ENCODE measurements around the gene MTIF3. TPM values are rescaled to one million over a fixed set of nuclear protein-coding genes. Genes with fewer than 3 reads are reported as not detected.
"Not testable (repeated sequence)": the region's sequence is repeated elsewhere in the genome, so short reads cannot be mapped to it uniquely, and the experiment has no call there.

The MTIF3 gene
- polyA plus RNA-seq, 1 experiment = 72.5 TPM

GRCh38 chr13:27403727-27404385, 46.5 kb downstream of the MTIF3 start:
- ChIA-PET CTCF (interaction anchor here (0.5 to 1.8 kb wide), 4 partner anchors 42 to 1416 kb away, joined by 3 to 9 read pairs (median 4); partner anchors contain the start of gene MTUS2), POLR2A (interaction anchor here (1.1 kb wide), 1 partner anchor 46 kb away, joined by 5 read pairs; the partner anchor contains the start of gene MTIF3)
- peaks cover 3% of the 10 kb centered on the region; the same call in 1 of the 2 replicates for H3K9me3 ChIP-seq (ENCODE audit: control insufficient read depth, insufficient read depth, low read length)
- H3K4me3 ChIP-seq (ENCODE audit: low read depth, low read length) = no peak overlapping the region
- no peak for TF ChIP-seq CTCF (IDR thresholded peaks at IDR 0.05; ENCODE audit: low read depth, low read length)
- DNase-seq (ENCODE audit: low read depth, low spot score) = no peak
- H3K27ac ChIP-seq (ENCODE audit: low read depth, low read length) = no peak overlapping the region
- H3K27me3 ChIP-seq (ENCODE audit: control insufficient read depth, insufficient read depth, low read length) = peaks cover 17% of the 10 kb centered on the region

GRCh38 chr13:27403203-27403678, 47.1 kb downstream of the MTIF3 start:
- H3K27ac ChIP-seq (ENCODE audit: low read depth, low read length) = no peak overlapping the region
- H3K4me3 ChIP-seq (ENCODE audit: low read depth, low read length) = no peak overlapping the region
- TF ChIP-seq CTCF (IDR thresholded peaks at IDR 0.05; ENCODE audit: low read depth, low read length) = no peak
- peak; percentile 16 for DNase-seq (ENCODE audit: low read depth, low spot score)
- peaks cover 3% of the 10 kb centered on the region; the same call in 1 of the 2 replicates for H3K9me3 ChIP-seq (ENCODE audit: control insufficient read depth, insufficient read depth, low read length)
- ChIA-PET POLR2A (interaction anchor here (1.1 kb wide), 1 partner anchor 47 kb away, joined by 5 read pairs; the partner anchor contains the start of gene MTIF3), CTCF (interaction anchor here (0.5 to 1.8 kb wide), 4 partner anchors 41 to 1417 kb away, joined by 3 to 9 read pairs (median 4); partner anchors contain the start of gene MTUS2)
- H3K27me3 ChIP-seq (ENCODE audit: control insufficient read depth, insufficient read depth, low read length) = peaks cover 11% of the 10 kb centered on the region

GRCh38 chr13:27401210-27401609, 49.2 kb downstream of the MTIF3 start:
- CTCF ChIA-PET = interaction anchor here (0.8 to 2.2 kb wide), 3 partner anchors 25 to 425 kb away, joined by 3 to 10 read pairs (median 4); no protein-coding TSS in a partner anchor
- Histone ChIP-seq H3K27ac (ENCODE audit: low read depth, low read length) (no peak overlapping the region), H3K4me3 (ENCODE audit: low read depth, low read length) (no peak overlapping the region), H3K27me3 (ENCODE audit: control insufficient read depth, insufficient read depth, low read length) (peaks cover 2% of the 10 kb centered on the region), H3K9me3 (ENCODE audit: control insufficient read depth, insufficient read depth, low read length) (peaks cover 3% of the 10 kb centered on the region; the same call in 1 of the 2 replicates)
- POLR2A ChIA-PET = no interaction called here
- no peak for DNase-seq (ENCODE audit: low read depth, low spot score)
- TF ChIP-seq CTCF (IDR thresholded peaks at IDR 0.05; ENCODE audit: low read depth, low read length) = no peak

GRCh38 chr13:27400405-27400804, 50.0 kb downstream of the MTIF3 start:
- CTCF ChIA-PET = interaction anchor here (2.2 kb wide), 1 partner anchor 26 kb away, joined by 10 read pairs; no protein-coding TSS in a partner anchor

GRCh38 chr13:27398360-27398759, 52.0 kb downstream of the MTIF3 start:
- Histone ChIP-seq H3K4me3 (ENCODE audit: low read depth, low read length) (no peak overlapping the region), H3K27ac (ENCODE audit: low read depth, low read length) (no peak overlapping the region), H3K9me3 (ENCODE audit: control insufficient read depth, insufficient read depth, low read length) (peaks cover 3% of the 10 kb centered on the region; the same call in 1 of the 2 replicates), H3K27me3 (ENCODE audit: control insufficient read depth, insufficient read depth, low read length) (peaks cover 3% of the 10 kb centered on the region)
- DNase-seq (ENCODE audit: low read depth, low spot score) = no peak
- no peak for TF ChIP-seq CTCF (IDR thresholded peaks at IDR 0.05; ENCODE audit: low read depth, low read length)
- CTCF ChIA-PET = no interaction called here
- POLR2A ChIA-PET = no interaction called here

More at GRCh38 chr13:27400405-27400804, 50.0 kb downstream of the MTIF3 start:
- DNase-seq (ENCODE audit: low read depth, low spot score); H3K4me3 ChIP-seq (ENCODE audit: low read depth, low read length); H3K27me3 ChIP-seq (ENCODE audit: control insufficient read depth, insufficient read depth, low read length); H3K9me3 ChIP-seq (ENCODE audit: control insufficient read depth, insufficient read depth, low read length); H3K27ac ChIP-seq (ENCODE audit: low read depth, low read length); POLR2A ChIA-PET: not testable (repeated sequence)
